GM20431 (cell line): Measurements from ENCODE around the gene NR1H4.
"Not testable (repeated sequence)": the region's sequence is repeated elsewhere in the genome, so short reads cannot be mapped to it uniquely, and the experiment has no call there.

Source experiments
- in situ Hi-C: fragments of 300-500 bp; cut with MseI, MboI; formaldehyde crosslinking; loops from one replicate; pipeline ENCODE4 v1.15.0; 2020; ENCODE audit warnings: low sequenced_read_pairs; ENCODE audit not compliant: unreplicated experiment

Gene NR1H4

GRCh38 chr12:100564090-100564489, 90.4 kb downstream of the NR1H4 start:
- in situ Hi-C loops, result loop anchor here (25.0 kb wide), 1 partner anchor 327 kb away; no protein-coding TSS in a partner anchor

GRCh38 chr12:100564905-100565467, 91.3 kb downstream of the NR1H4 start:
- in situ Hi-C loops, result loop anchor here (25.0 kb wide), 1 partner anchor 328 kb away; no protein-coding TSS in a partner anchor

GRCh38 chr12:100565987-100566545, 92.4 kb downstream of the NR1H4 start:
- in situ Hi-C loops, result loop anchor here (25.0 kb wide), 1 partner anchor 329 kb away; no protein-coding TSS in a partner anchor

- in situ Hi-C loops, result loop anchor here (25.0 kb wide), 1 partner anchor 330 kb away; no protein-coding TSS in a partner anchor
Observed at GRCh38 chr12:100566887-100567637, 93.4 kb downstream of the NR1H4 start.

- in situ Hi-C loops, result loop anchor here (25.0 kb wide), 1 partner anchor 331 kb away; no protein-coding TSS in a partner anchor
Observed at GRCh38 chr12:100567945-100568344, 94.3 kb downstream of the NR1H4 start.

- in situ Hi-C loops, result loop anchor here (25.0 kb wide), 1 partner anchor 335 kb away; no protein-coding TSS in a partner anchor
Observed at GRCh38 chr12:100572184-100572583, 98.5 kb downstream of the NR1H4 start.

- in situ Hi-C loops, result loop anchor here (25.0 kb wide), 1 partner anchor 336 kb away; no protein-coding TSS in a partner anchor
Observed at GRCh38 chr12:100573292-100574186, 99.9 kb downstream of the NR1H4 start, which contains the start of gene GAS2L3. Gene GAS2L3, plus strand, starts transcription at chr12:100573684. Its CDS starts 21,221 bp downstream, at chr12:100594905.

GRCh38 chr12:100574187-100575074, 100.8 kb downstream of the NR1H4 start:
- in situ Hi-C loops, result loop anchor here (25.0 kb wide), 1 partner anchor 337 kb away; no protein-coding TSS in a partner anchor

- in situ Hi-C loops, result no loop called here
Observed at GRCh38 chr12:100576331-100577036, 102.8 kb downstream of the NR1H4 start.

GRCh38 chr12:100578923-100579322, 105.3 kb downstream of the NR1H4 start:
- in situ Hi-C loops, result no loop called here

GRCh38 chr12:100579844-100580243, 106.2 kb downstream of the NR1H4 start:
- in situ Hi-C loops, result no loop called here

GRCh38 chr12:100584256-100584655, 110.6 kb downstream of the NR1H4 start:
- in situ Hi-C loops, result no loop called here

GRCh38 chr12:100591979-100592378, 118.3 kb downstream of the NR1H4 start:
- in situ Hi-C loops, result no loop called here

- in situ Hi-C loops, result no loop called here
Observed at GRCh38 chr12:100593490-100593889, 119.8 kb downstream of the NR1H4 start.

- in situ Hi-C loops, result no loop called here
Observed at GRCh38 chr12:100601626-100602025, 128.0 kb downstream of the NR1H4 start.

GRCh38 chr12:100602997-100603396, 129.3 kb downstream of the NR1H4 start:
- in situ Hi-C loops, result not testable (repeated sequence)

- in situ Hi-C loops, result no loop called here
Observed at GRCh38 chr12:100608776-100609175, 135.1 kb downstream of the NR1H4 start.
